ENCODE measurements around the gene REXO5.

GRCh38 chr16:20818929-20819585 is 12.7 kb downstream of the REXO5 start:
- TF ChIP-seq GATA2 (IDR thresholded peaks at IDR 0.05; ENCODE audit: low read depth, low read length) (no peak), GATA3 (IDR thresholded peaks at IDR 0.05; ENCODE audit: low read depth, low read length) (no peak)

All from SH-SY5Y (cell line).